T follicular helper cell (primary cell): Measurements from ENCODE around the gene CYP2W1.
"Not testable (repeated sequence)": the region's sequence is repeated elsewhere in the genome, so short reads cannot be mapped to it uniquely, and the experiment has no call there.

Source experiments
- DNase-seq: peaks from one replicate; pipeline ENCODE4 v3.0.0-alpha.2; 2020; ENCODE audit warnings: low read depth

Gene CYP2W1

GRCh38 chr7:997404-998395 lies 14.7 kb downstream of the CYP2W1 start:
- DNase-seq = no peak

- no peak for DNase-seq
These were observed 16.3 kb downstream of the CYP2W1 start for GRCh38 chr7:999149-999879.

GRCh38 chr7:999941-1000935 lies 17.3 kb downstream of the CYP2W1 start:
- DNase-seq = no peak

- DNase-seq = not testable (repeated sequence)
These were observed 18.2 kb downstream of the CYP2W1 start for GRCh38 chr7:1001069-1001770.

GRCh38 chr7:1002026-1002425 lies 19.0 kb downstream of the CYP2W1 start:
- DNase-seq = not testable (repeated sequence)

GRCh38 chr7:1002445-1002844 lies 19.5 kb downstream of the CYP2W1 start:
- DNase-seq = not testable (repeated sequence)

GRCh38 chr7:1004018-1004852 lies 21.3 kb downstream of the CYP2W1 start:
- DNase-seq = no peak

GRCh38 chr7:1005303-1005702 lies 22.3 kb downstream of the CYP2W1 start:
- DNase-seq = no peak

GRCh38 chr7:1007901-1008300 lies 24.9 kb downstream of the CYP2W1 start:
- no peak for DNase-seq

GRCh38 chr7:1008733-1009363 lies 25.9 kb downstream of the CYP2W1 start:
- no peak for DNase-seq

- DNase-seq = no peak
These were observed 26.8 kb downstream of the CYP2W1 start for GRCh38 chr7:1009747-1010146.

GRCh38 chr7:1010226-1010625 lies 27.2 kb downstream of the CYP2W1 start:
- DNase-seq = no peak

GRCh38 chr7:1011297-1012003 lies 28.5 kb downstream of the CYP2W1 start:
- DNase-seq = no peak

GRCh38 chr7:1012004-1012715 lies 29.2 kb downstream of the CYP2W1 start:
- no peak for DNase-seq

- DNase-seq = no peak
These were observed 29.7 kb downstream of the CYP2W1 start for GRCh38 chr7:1012716-1013095.

GRCh38 chr7:1013581-1013980 lies 30.6 kb downstream of the CYP2W1 start:
- no peak for DNase-seq

GRCh38 chr7:1014681-1015080 lies 31.7 kb downstream of the CYP2W1 start:
- DNase-seq = no peak
